MCF 10A (cell line): ENCODE results near the gene MNT. TPM values are rescaled to one million over a fixed set of nuclear protein-coding genes. Genes with fewer than 3 reads are reported as not detected.

Experiments used
- BruUV-seq: library from RNA; stranded (reverse); fragments of 400-500 nt; replicated peaks from 2 replicates; lab custom pipeline; 2021; lab: Mats Ljungman, UMichigan
- CTCF ChIA-PET: fragments of 300-600 bp; sonication (Branson Sonifier 250); formaldehyde crosslinking; extraction: SDS; loops from one replicate; lab custom pipeline; 2021; ENCODE audit warnings: antibody characterized with exemption, inconsistent platforms; lab: Yijun Ruan, JAX
- POLR2A ChIA-PET: fragments of 300-600, 350-650 bp; sonication (Branson Sonifier 250); formaldehyde crosslinking; extraction: SDS; loops from one replicate; lab custom pipeline; 2020; ENCODE audit warnings: antibody characterized with exemption, inconsistent platforms; lab: Yijun Ruan, JAX
- DNase-seq: peaks from one replicate; pipeline ENCODE4 v3.0.0-alpha.2; 2018; ENCODE audit not compliant: unreplicated experiment
- H3K27ac Mint-ChIP-seq: one replicate; pipeline ENCODE4 v1.8.0; 2022; ENCODE audit warnings: mild to moderate bottlenecking, low read depth, mixed read lengths; ENCODE audit not compliant: unreplicated experiment
- H3K27me3 Mint-ChIP-seq: one replicate; pipeline ENCODE4 v1.8.0; 2022; ENCODE audit warnings: mixed read lengths; ENCODE audit not compliant: insufficient read depth, unreplicated experiment
- H3K36me3 Mint-ChIP-seq: one replicate; pipeline ENCODE4 v1.8.0; 2022; ENCODE audit warnings: mild to moderate bottlenecking, moderate library complexity, mixed read lengths; ENCODE audit not compliant: insufficient read depth, unreplicated experiment
- H3K4me1 Mint-ChIP-seq: one replicate; pipeline ENCODE4 v1.8.0; 2022; ENCODE audit warnings: mixed read lengths; ENCODE audit not compliant: insufficient read depth, unreplicated experiment
- H3K4me3 Mint-ChIP-seq: one replicate; pipeline ENCODE4 v1.8.0; 2022; ENCODE audit warnings: mild to moderate bottlenecking, moderate library complexity, mixed read lengths; ENCODE audit not compliant: unreplicated experiment
- H3K9me3 Mint-ChIP-seq: one replicate; pipeline ENCODE4 v1.8.0; 2022; ENCODE audit warnings: mixed read lengths; ENCODE audit not compliant: unreplicated experiment
- intact Hi-C: fragments of 100-400 bp; cut with micrococcal nuclease; formaldehyde crosslinking; loops from 2 replicates; pipeline ENCODE4 v1.14.1; 2022
- total RNA-seq: library from RNA; stranded (reverse); gene quantifications from 2 replicates; pipeline ENCODE4 v1.2.3, GENCODE V29; 2022
- TF ChIP-seq, protein P1 (sequence below): fragments of 200-600 bp; IDR thresholded peaks from one replicate; pipeline ENCODE4 v1.8.0; 2022; ENCODE audit warnings: antibody characterized with exemption, mild to moderate bottlenecking; ENCODE audit not compliant: unreplicated experiment

The MNT gene
- total RNA-seq, 1 experiment from 2014 or later = 25.5 TPM

DNA sequence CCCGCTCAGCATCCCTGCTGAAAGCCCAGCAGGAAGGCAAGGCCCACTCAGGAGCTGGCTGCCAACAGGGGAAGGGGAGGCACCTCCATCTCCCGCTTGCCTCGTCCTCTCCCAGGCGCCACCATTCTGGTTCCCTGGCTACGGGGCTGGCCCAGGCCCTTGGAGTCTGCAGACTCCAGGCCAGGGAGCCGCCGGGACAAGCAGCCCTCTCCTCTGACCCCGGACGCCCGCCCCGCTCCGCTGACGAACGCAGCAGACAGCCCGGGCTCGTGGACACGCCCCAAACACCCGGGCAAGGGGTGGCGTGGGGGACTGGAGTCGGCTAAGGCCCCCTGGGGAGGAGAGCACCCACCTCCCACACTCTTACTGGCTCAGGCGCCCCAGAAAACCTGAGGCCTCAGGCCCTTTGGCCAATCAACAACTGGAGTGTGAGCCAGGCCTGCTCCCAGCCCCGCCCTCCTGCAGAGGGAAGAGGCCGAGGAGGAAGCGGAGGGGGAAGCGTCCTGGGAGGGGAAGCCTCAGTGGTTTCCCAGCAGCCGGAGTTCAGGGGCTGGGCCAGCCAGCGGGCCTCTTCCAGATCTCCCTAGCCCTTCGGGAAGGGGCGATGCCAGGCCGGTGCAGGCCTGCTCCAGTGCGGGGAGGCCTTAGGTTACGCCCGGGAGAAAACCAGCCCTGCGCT is 4.2 kb downstream of the MNT start:
- intact Hi-C loops = no loop called here
- TF ChIP-seq, protein P1, sequence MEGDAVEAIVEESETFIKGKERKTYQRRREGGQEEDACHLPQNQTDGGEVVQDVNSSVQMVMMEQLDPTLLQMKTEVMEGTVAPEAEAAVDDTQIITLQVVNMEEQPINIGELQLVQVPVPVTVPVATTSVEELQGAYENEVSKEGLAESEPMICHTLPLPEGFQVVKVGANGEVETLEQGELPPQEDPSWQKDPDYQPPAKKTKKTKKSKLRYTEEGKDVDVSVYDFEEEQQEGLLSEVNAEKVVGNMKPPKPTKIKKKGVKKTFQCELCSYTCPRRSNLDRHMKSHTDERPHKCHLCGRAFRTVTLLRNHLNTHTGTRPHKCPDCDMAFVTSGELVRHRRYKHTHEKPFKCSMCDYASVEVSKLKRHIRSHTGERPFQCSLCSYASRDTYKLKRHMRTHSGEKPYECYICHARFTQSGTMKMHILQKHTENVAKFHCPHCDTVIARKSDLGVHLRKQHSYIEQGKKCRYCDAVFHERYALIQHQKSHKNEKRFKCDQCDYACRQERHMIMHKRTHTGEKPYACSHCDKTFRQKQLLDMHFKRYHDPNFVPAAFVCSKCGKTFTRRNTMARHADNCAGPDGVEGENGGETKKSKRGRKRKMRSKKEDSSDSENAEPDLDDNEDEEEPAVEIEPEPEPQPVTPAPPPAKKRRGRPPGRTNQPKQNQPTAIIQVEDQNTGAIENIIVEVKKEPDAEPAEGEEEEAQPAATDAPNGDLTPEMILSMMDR = no peak
- Mint-ChIP-seq H3K4me1 (peaks cover 27% of the 10 kb centered on the region), H3K27ac (peak overlapping the region; percentile 73), H3K9me3 (no peaks in the 10 kb centered on the region), H3K36me3 (peaks cover 5% of the 10 kb centered on the region), H3K27me3 (no peaks in the 10 kb centered on the region), H3K4me3 (peak overlapping the region; percentile 87)
- no TSS peak for BruUV-seq
- DNase-seq = peak; percentile 98
- ChIA-PET CTCF (no interaction called here), POLR2A (interaction anchor here (0.6 to 3.6 kb wide), 3 partner anchors 10 to 259 kb away, joined by 3 to 27 read pairs (median 7); partner anchors contain the start of genes SGSM2 and TSR1)

DNA sequence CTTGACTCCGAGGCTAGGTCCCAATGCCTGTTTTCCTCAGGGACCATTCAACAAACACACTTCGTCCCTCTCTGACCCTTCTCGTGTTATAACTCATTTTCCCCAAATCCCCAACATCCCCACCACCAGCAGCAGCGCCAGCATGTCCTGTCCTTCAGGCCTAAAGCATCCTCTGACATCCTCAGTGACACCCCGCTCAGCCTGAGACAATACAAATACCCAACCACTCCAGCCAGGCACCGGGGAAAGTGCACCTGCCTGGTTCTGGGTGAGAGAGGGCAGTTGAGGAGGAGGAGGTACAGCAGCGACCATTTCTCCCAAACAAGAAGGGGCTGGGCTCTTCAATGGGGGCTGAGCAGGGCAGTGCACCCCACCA is 4.7 kb downstream of the MNT start:
- BruUV-seq = no TSS peak
- no peak for DNase-seq
- Mint-ChIP-seq H3K27ac (peak overlapping the region; percentile 73), H3K9me3 (no peaks in the 10 kb centered on the region), H3K27me3 (no peaks in the 10 kb centered on the region), H3K4me1 (peaks cover 31% of the 10 kb centered on the region), H3K36me3 (peaks cover 6% of the 10 kb centered on the region), H3K4me3 (peak overlapping the region; percentile 87)
- intact Hi-C loops = no loop called here
- ChIA-PET POLR2A (interaction anchor here (0.9 to 1.0 kb wide), 2 partner anchors 9 to 10 kb away, joined by 4 to 7 read pairs; no protein-coding TSS in a partner anchor), CTCF (no interaction called here)
- TF ChIP-seq, protein P1 = no peak

DNA sequence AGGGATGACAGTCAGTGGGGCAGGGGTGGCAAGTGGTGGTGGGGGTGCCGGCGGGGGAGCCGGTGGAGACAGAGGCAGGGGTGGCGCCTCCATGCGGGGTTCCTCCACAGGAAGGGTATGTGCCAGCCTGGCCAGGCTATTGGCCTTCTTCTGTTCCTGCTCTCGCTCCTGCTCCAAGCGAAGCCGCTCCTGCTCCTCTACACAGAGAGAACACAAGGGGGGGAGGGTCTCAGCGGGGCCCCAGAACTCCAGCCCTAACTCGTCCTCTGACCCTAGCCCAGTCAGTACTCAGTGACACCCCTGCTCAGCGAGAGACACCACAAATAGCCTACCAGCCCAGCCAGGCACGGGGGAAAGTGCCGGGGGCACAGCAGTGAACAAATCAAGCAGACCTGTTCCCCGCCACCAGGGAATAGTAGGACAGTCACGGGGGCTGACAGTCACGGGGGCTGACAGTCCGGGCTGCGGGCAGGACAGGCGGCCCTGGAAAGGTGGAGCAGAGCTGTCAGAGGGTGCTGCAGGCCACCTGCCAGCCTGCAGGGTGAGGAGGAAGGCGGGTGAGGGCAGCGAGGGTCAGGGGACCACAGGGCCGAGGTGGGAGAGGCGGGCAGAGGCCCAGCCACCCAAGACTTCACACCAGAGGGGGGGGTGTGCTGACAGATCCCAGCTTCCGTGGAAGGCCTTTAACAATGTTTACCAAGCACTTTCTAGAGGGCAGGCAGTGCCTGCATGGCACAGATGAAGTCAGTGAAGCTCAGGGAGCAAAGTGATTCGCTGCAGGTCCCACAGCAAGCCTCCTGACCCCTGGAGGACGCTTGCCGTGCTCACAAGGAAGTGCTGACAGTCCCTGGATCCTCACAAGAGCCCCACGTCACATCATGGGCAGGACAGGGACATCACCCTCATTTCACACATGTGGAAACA is 5.3 kb downstream of the MNT start:
- TF ChIP-seq, protein P1 = no peak
- H3K4me1 Mint-ChIP-seq = peaks cover 31% of the 10 kb centered on the region
- DNase-seq = no peak
- no TSS peak for BruUV-seq
- no peaks in the 10 kb centered on the region for H3K27me3 Mint-ChIP-seq
- ChIA-PET CTCF (no interaction called here), POLR2A (interaction anchor here (0.9 to 5.2 kb wide), 3 partner anchors 10 to 11 kb away, joined by 4 to 77 read pairs (median 7); no protein-coding TSS in a partner anchor)
- H3K9me3 Mint-ChIP-seq = no peaks in the 10 kb centered on the region
- intact Hi-C loops = no loop called here
- peak overlapping the region; percentile 87 for H3K4me3 Mint-ChIP-seq
- H3K27ac Mint-ChIP-seq = peak overlapping the region; percentile 73
- peaks cover 6% of the 10 kb centered on the region for H3K36me3 Mint-ChIP-seq

DNA sequence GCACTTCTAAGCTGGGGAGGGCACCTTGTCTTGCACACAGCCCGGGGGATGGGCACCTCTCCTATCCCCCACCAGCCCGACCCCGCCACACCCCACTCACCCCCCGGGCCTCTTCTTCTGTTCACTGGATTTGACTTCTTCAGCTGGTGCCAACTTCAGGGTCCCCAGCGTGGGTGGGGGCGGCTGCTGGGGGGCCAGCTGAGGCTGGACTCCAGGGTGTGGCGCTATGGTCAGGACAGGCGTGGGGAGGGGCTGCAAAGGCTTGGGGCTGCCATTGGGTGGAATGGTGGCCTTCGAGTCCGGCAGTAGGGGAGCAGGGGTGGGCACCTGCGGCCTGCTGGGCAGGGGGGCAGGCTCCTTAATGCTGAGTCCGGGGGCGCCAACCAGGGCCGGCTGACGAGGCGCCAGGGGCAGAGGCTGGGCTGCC is 6.1 kb downstream of the MNT start:
- POLR2A ChIA-PET = interaction anchor here (5.2 kb wide), 1 partner anchor 11 kb away, joined by 77 read pairs; no protein-coding TSS in a partner anchor
- peaks cover 13% of the 10 kb centered on the region for H3K36me3 Mint-ChIP-seq
- H3K4me3 Mint-ChIP-seq = peak overlapping the region; percentile 71
- intact Hi-C loops = no loop called here
- no peak for DNase-seq
- CTCF ChIA-PET = no interaction called here
- H3K9me3 Mint-ChIP-seq = no peaks in the 10 kb centered on the region
- H3K27ac Mint-ChIP-seq = no peak overlapping the region
- BruUV-seq = no TSS peak
- no peaks in the 10 kb centered on the region for H3K27me3 Mint-ChIP-seq
- H3K4me1 Mint-ChIP-seq = peaks cover 31% of the 10 kb centered on the region
- TF ChIP-seq, protein P1 = no peak
